HEK293 (cell line): Measurements from ENCODE around the gene WNT7B.

Experiments used
- CTCF ChIA-PET: fragments of 350-600 bp; formaldehyde crosslinking; extraction: SDS; loops from one replicate; lab custom pipeline; 2021; ENCODE audit warnings: antibody characterized with exemption; lab: Yijun Ruan, JAX
- POLR2A ChIA-PET: fragments of 300-600 bp; formaldehyde crosslinking; extraction: SDS; loops from one replicate; lab custom pipeline; 2020; ENCODE audit warnings: antibody characterized with exemption, inconsistent platforms; lab: Yijun Ruan, JAX
- H3K27ac ChIP-seq: fragments of 200-500 bp; sonication (Bioruptor generic); 2 replicates; pipeline ENCODE4 v1.5.1; 2014; ENCODE audit warnings: low read depth, low read length, control low read depth, inconsistent platforms; ENCODE audit errors: extremely low read depth
- H3K36me3 ChIP-seq, 2 experiments: fragments of 200-500 bp in 1 of 2; sonication (Bioruptor generic) in 1 of 2; 1 replicate in 1 of 2; 2 replicates in 1 of 2; pipeline ENCODE4 v1.5.1; 2014 to 2017; ENCODE audit warnings: inconsistent platforms in 2 of 2, low read length in 2 of 2; ENCODE audit not compliant: control insufficient read depth in 2 of 2, insufficient read depth in 1 of 2
- H3K4me1 ChIP-seq: fragments of 200-500 bp; sonication (Bioruptor generic); 2 replicates; pipeline ENCODE4 v1.5.1; 2014; ENCODE audit warnings: mild to moderate bottlenecking, low read length, inconsistent platforms; ENCODE audit not compliant: control insufficient read depth, insufficient read depth
- H3K4me3 ChIP-seq: 2 replicates; pipeline ENCODE4 v1.5.1; 2011; ENCODE audit warnings: low read depth, mild to moderate bottlenecking, control low read depth, low read length, moderate library complexity
- H3K9me3 ChIP-seq: fragments of 200-500 bp; sonication (Bioruptor generic); 2 replicates; pipeline ENCODE4 v1.5.1; 2014; ENCODE audit warnings: low read depth, low read length, inconsistent platforms; ENCODE audit not compliant: control insufficient read depth, insufficient read depth
- BCL11B ChIP-seq: fragments of 450-650 bp; formaldehyde crosslinking; IDR thresholded peaks from 2 replicates; pipeline ENCODE4 v1.5.1; 2016; ENCODE audit warnings: low read depth, missing biosample characterization, missing genetic modification characterization
- HOXD13 ChIP-seq: sonication (generic); formaldehyde crosslinking; IDR thresholded peaks from 2 replicates; pipeline ENCODE4 v1.8.0; 2022; ENCODE audit warnings: missing genetic modification reagents, borderline replicate concordance
- MYNN ChIP-seq: fragments of 450-650 bp; formaldehyde crosslinking; IDR thresholded peaks from 2 replicates; pipeline ENCODE4 v1.5.1; 2016; ENCODE audit warnings: missing biosample characterization, missing genetic modification characterization, borderline replicate concordance
- PRDM4 ChIP-seq: fragments of 450-650 bp; formaldehyde crosslinking; IDR thresholded peaks from 2 replicates; pipeline ENCODE4 v1.5.1; 2017; ENCODE audit warnings: missing biosample characterization, missing genetic modification characterization
- RBAK ChIP-seq: fragments of 450-650 bp; formaldehyde crosslinking; IDR thresholded peaks from 2 replicates; pipeline ENCODE4 v1.5.1; 2016; ENCODE audit warnings: missing biosample characterization, missing genetic modification characterization
- SP3 ChIP-seq: fragments of 450-650 bp; formaldehyde crosslinking; IDR thresholded peaks from 2 replicates; pipeline ENCODE4 v1.5.1; 2016; ENCODE audit warnings: missing biosample characterization, missing genetic modification characterization
- WT1 ChIP-seq: fragments of 450-650 bp; formaldehyde crosslinking; IDR thresholded peaks from 2 replicates; pipeline ENCODE4 v1.5.1; 2016; ENCODE audit warnings: missing biosample characterization, missing genetic modification characterization
- ZBTB8A ChIP-seq: fragments of 450-650 bp; formaldehyde crosslinking; IDR thresholded peaks from 2 replicates; pipeline ENCODE4 v1.5.1; 2016; ENCODE audit warnings: missing biosample characterization, missing genetic modification characterization
- ZFHX2 ChIP-seq: fragments of 450-650 bp; formaldehyde crosslinking; conservative IDR thresholded peaks from 2 replicates; pipeline ENCODE4 v1.5.1; 2016; ENCODE audit warnings: missing biosample characterization, missing genetic modification characterization
- ZFP3 ChIP-seq: fragments of 450-650 bp; formaldehyde crosslinking; IDR thresholded peaks from 2 replicates; pipeline ENCODE4 v1.5.1; 2016; ENCODE audit warnings: low read depth, missing biosample characterization, missing genetic modification characterization
- ZFP41 ChIP-seq: fragments of 450-650 bp; formaldehyde crosslinking; IDR thresholded peaks from 2 replicates; pipeline ENCODE4 v1.5.1; 2016; ENCODE audit warnings: missing biosample characterization, missing genetic modification characterization, borderline replicate concordance
- ZFP69B ChIP-seq: fragments of 450-650 bp; formaldehyde crosslinking; IDR thresholded peaks from 2 replicates; pipeline ENCODE4 v1.5.1; 2016; ENCODE audit warnings: missing biosample characterization, missing genetic modification characterization
- ZNF19 ChIP-seq: fragments of 450-650 bp; formaldehyde crosslinking; IDR thresholded peaks from 2 replicates; pipeline ENCODE4; 2016; ENCODE audit warnings: missing biosample characterization, missing genetic modification characterization, low read depth
- ZNF274 ChIP-seq, 2 experiments: fragments of 200-500 bp in 1 of 2; fragments of 450-650 bp in 1 of 2; sonication (Bioruptor generic) in 1 of 2; formaldehyde crosslinking in 1 of 2; IDR thresholded peaks; 2 replicates each; pipeline versions ENCODE4 v1.5.1 to v1.6.1; 2014 to 2016; ENCODE audit warnings: borderline replicate concordance in 1 of 2, inconsistent platforms in 1 of 2, low read length in 1 of 2, missing biosample characterization in 1 of 2, missing genetic modification characterization in 1 of 2
- ZNF362 ChIP-seq: fragments of 450-650 bp; formaldehyde crosslinking; IDR thresholded peaks from 2 replicates; pipeline ENCODE4 v1.5.1; 2016; ENCODE audit warnings: missing biosample characterization, missing genetic modification characterization
- ZNF501 ChIP-seq: fragments of 450-650 bp; formaldehyde crosslinking; IDR thresholded peaks from 2 replicates; pipeline ENCODE4 v1.5.1; 2016; ENCODE audit warnings: missing biosample characterization, missing genetic modification characterization
- ZNF510 ChIP-seq: fragments of 450-650 bp; formaldehyde crosslinking; IDR thresholded peaks from 2 replicates; pipeline ENCODE4 v1.5.1; 2018; ENCODE audit warnings: mild to moderate bottlenecking, missing genetic modification characterization, missing biosample characterization; ENCODE audit not compliant: insufficient replicate concordance
- ZNF513 ChIP-seq: fragments of 450-650 bp; IDR thresholded peaks from 2 replicates; pipeline ENCODE4 v1.5.1; 2018; ENCODE audit warnings: missing biosample characterization, missing genetic modification characterization
- ZNF518A ChIP-seq: fragments of 450-650 bp; formaldehyde crosslinking; conservative IDR thresholded peaks from 2 replicates; pipeline ENCODE4 v1.5.1; 2016; ENCODE audit warnings: low read depth, missing biosample characterization, missing genetic modification characterization
- ZNF529 ChIP-seq: fragments of 450-650 bp; formaldehyde crosslinking; IDR thresholded peaks from 2 replicates; pipeline ENCODE4 v1.5.1; 2017; ENCODE audit warnings: missing genetic modification characterization, missing biosample characterization; ENCODE audit not compliant: insufficient replicate concordance
- ZNF549 ChIP-seq: fragments of 450-650 bp; IDR thresholded peaks from 2 replicates; pipeline ENCODE4 v1.5.1; 2018; ENCODE audit warnings: missing biosample characterization, missing genetic modification characterization, mild to moderate bottlenecking, inconsistent platforms, moderate library complexity
- ZNF580 ChIP-seq: fragments of 450-650 bp; formaldehyde crosslinking; IDR thresholded peaks from 2 replicates; pipeline ENCODE4 v1.5.1; 2016; ENCODE audit warnings: missing biosample characterization, missing genetic modification characterization
- ZNF785 ChIP-seq: fragments of 450-650 bp; formaldehyde crosslinking; IDR thresholded peaks from 2 replicates; pipeline ENCODE4 v1.5.1; 2016; ENCODE audit warnings: missing biosample characterization, missing genetic modification characterization

Gene WNT7B

GRCh38 chr22:45991098-45991497 is 14.1 kb upstream of the WNT7B start:
- Histone ChIP-seq H3K4me1 (no peaks in the 10 kb centered on the region), H3K36me3 (no peaks in the 10 kb centered on the region), H3K4me3 (no peak overlapping the region), H3K9me3 (no peaks in the 10 kb centered on the region), H3K27ac (no peak overlapping the region)
- CTCF ChIA-PET = interaction anchor here (1.3 to 4.8 kb wide), 3 partner anchors 15 to 130 kb away, joined by 4 to 31 read pairs (median 7); no protein-coding TSS in a partner anchor
- TF ChIP-seq ZFP3 (tag by site-specific recombination) (no peak), ZNF362 (tag by site-specific recombination) (no peak), ZNF518A (tag by site-specific recombination) (no peak), HOXD13 (CRISPR knock-in tag) (no peak), ZFHX2 (tag by site-specific recombination) (no peak), WT1 (tag by site-specific recombination) (no peak)
- POLR2A ChIA-PET = no interaction called here

- no peaks in the 10 kb centered on the region for H3K9me3 ChIP-seq
- TF ChIP-seq ZNF549 (tag by site-specific recombination) = no peak
- no peak for TF ChIP-seq RBAK (tag by site-specific recombination)
- TF ChIP-seq ZNF510 (tag by site-specific recombination) = no peak
- TF ChIP-seq SP3 (tag by site-specific recombination) = no peak
- TF ChIP-seq ZBTB8A (tag by site-specific recombination) = no peak
- TF ChIP-seq ZNF529 (tag by site-specific recombination) = no peak
- TF ChIP-seq ZNF274 (IDR thresholded peaks at IDR 0.05; ENCODE audit: low read length) = no peak
- TF ChIP-seq ZNF274 (tag by site-specific recombination; IDR thresholded peaks at IDR 0.05; ENCODE audit: borderline replicate concordance) = no peak
- TF ChIP-seq ZNF785 (tag by site-specific recombination) = no peak
- TF ChIP-seq BCL11B (tag by site-specific recombination) = no peak
- no peak for TF ChIP-seq ZFP41
- TF ChIP-seq ZNF580 (tag by site-specific recombination) = no peak
- no peak for TF ChIP-seq ZNF19 (tag by site-specific recombination)
- no peak for TF ChIP-seq ZNF501
- no peak for TF ChIP-seq PRDM4 (tag by site-specific recombination)
- no peak for TF ChIP-seq MYNN (tag by site-specific recombination)
- TF ChIP-seq ZNF513 (tag by site-specific recombination) = no peak
- TF ChIP-seq ZFP69B (tag by site-specific recombination) = no peak
- TF ChIP-seq, all 188 proteins: peak for 0
- ChIA-PET POLR2A (no interaction called here), CTCF (interaction anchor here (1.1 to 4.8 kb wide), 4 partner anchors 8 to 135 kb away, joined by 5 to 31 read pairs (median 10); no protein-coding TSS in a partner anchor)
- no peak overlapping the region for H3K27ac ChIP-seq
- H3K36me3 ChIP-seq = no peaks in the 10 kb centered on the region
- no peak overlapping the region for H3K4me3 ChIP-seq
- no peaks in the 10 kb centered on the region for H3K4me1 ChIP-seq
These were observed 10.3 kb upstream of the WNT7B start for GRCh38 chr22:45987136-45987861.
